Measurements from ENCODE around the gene COBL. TPM values are rescaled to one million over a fixed set of nuclear protein-coding genes. Genes with fewer than 3 reads are reported as not detected.

The COBL gene
- total RNA-seq, 2 donors from 2014 or later = 36.5 to 46.6 TPM

DNA sequence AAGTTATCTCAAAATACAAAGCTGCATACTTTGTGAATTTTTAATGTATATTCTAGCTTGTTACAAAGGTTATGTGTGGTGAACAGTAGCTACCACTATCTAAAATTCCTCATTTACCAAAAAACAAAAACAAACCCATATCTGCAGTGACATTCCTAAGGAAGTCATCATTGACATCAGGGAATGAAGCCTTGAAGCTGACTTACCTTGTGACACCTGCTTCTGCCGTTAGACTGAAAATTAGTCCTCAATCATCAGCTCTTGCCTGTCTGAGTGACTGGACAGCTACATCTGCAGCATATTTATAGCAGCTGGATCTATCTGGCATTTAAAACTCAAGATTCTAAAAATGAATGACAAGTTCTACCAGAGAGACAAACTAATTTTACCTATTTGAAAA lies 43.2 kb downstream of the COBL start:
- TF ChIP-seq POLR2AphosphoS5 (IDR thresholded peaks at IDR 0.05) = no peak
- TF ChIP-seq, protein P1, sequence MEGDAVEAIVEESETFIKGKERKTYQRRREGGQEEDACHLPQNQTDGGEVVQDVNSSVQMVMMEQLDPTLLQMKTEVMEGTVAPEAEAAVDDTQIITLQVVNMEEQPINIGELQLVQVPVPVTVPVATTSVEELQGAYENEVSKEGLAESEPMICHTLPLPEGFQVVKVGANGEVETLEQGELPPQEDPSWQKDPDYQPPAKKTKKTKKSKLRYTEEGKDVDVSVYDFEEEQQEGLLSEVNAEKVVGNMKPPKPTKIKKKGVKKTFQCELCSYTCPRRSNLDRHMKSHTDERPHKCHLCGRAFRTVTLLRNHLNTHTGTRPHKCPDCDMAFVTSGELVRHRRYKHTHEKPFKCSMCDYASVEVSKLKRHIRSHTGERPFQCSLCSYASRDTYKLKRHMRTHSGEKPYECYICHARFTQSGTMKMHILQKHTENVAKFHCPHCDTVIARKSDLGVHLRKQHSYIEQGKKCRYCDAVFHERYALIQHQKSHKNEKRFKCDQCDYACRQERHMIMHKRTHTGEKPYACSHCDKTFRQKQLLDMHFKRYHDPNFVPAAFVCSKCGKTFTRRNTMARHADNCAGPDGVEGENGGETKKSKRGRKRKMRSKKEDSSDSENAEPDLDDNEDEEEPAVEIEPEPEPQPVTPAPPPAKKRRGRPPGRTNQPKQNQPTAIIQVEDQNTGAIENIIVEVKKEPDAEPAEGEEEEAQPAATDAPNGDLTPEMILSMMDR (IDR thresholded peaks at IDR 0.05) = no peak
- TF ChIP-seq POLR2A (IDR thresholded peaks at IDR 0.05) = no peak
- no peak overlapping the region for H3K4me3 ChIP-seq
- H3K9me3 ChIP-seq = no peaks in the 10 kb centered on the region
- intact Hi-C loops (cut with DNase I) = no loop called here
- DNase-seq (ENCODE audit: low spot score) = no peak
- H3K36me3 ChIP-seq = no peaks in the 10 kb centered on the region
- 83% methylated on average over 1 of the region's 1 CpG for WGBS
- H3K27me3 ChIP-seq (replicated peaks; ENCODE audit: insufficient read depth) = no peaks in the 10 kb centered on the region
- H3K4me1 ChIP-seq (replicated peaks) = no peaks in the 10 kb centered on the region
- no peak overlapping the region for H3K27ac ChIP-seq

DNA sequence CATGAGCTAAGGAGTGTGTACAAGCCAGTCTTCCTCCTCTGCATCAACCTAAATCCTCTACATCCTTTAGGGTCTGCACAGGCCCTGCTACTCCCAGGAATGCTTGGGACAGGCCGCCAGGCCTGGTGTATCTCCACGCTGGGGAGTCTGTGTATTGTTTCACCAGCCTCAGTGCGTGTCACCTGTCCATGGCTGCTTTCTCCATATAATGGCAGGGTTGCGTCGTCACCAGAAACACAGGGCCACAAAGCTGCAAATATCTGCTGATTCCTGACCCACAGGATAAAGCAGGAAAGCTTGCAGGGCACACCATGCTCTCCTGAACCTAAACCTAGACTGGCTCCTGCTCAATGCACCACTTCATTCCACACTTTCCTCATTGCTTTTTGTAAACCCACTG lies 45.6 kb downstream of the COBL start:
- 95% methylated on average over 5 of the region's 5 CpGs for WGBS
- H3K9me3 ChIP-seq = no peaks in the 10 kb centered on the region
- no peaks in the 10 kb centered on the region for H3K4me1 ChIP-seq (replicated peaks)
- H3K4me3 ChIP-seq = no peak overlapping the region
- H3K36me3 ChIP-seq = no peaks in the 10 kb centered on the region
- intact Hi-C loops (cut with DNase I) = no loop called here
- TF ChIP-seq POLR2AphosphoS5 (IDR thresholded peaks at IDR 0.05) (no peak), POLR2A (IDR thresholded peaks at IDR 0.05) (no peak)
- TF ChIP-seq, protein P1 (IDR thresholded peaks at IDR 0.05) = no peak
- no peaks in the 10 kb centered on the region for H3K27me3 ChIP-seq (replicated peaks; ENCODE audit: insufficient read depth)
- DNase-seq (ENCODE audit: low spot score) = no peak
- no peak overlapping the region for H3K27ac ChIP-seq

DNA sequence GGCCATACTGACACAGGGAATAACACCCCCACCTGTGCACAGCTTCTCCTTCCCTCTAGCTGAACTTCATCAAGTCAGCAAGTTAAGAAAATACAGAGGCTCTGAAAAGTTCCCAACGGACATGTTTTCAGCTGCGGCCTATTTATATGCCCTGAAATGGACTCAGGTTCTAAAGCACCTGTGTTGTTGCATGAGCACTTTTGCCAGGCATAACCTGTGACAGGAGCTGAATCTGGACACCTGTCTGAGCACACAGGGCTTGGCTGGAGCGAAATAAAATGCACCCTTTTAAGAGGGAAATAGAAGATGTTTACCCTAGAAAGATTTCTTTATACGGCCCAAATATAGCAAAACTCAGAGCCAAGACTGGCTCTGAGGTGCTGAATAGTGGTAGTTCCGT lies 46.7 kb downstream of the COBL start:
- 50% methylated on average over 5 of the region's 5 CpGs for WGBS
- no peaks in the 10 kb centered on the region for H3K9me3 ChIP-seq
- H3K27ac ChIP-seq = peak overlapping the region; percentile 29 to 53
- intact Hi-C loops (cut with DNase I) = no loop called here
- H3K36me3 ChIP-seq = no peaks in the 10 kb centered on the region
- TF ChIP-seq, protein P1 (IDR thresholded peaks at IDR 0.05) = no peak
- no peak for TF ChIP-seq POLR2A (IDR thresholded peaks at IDR 0.05)
- H3K4me3 ChIP-seq = no peak overlapping the region
- H3K27me3 ChIP-seq (replicated peaks; ENCODE audit: insufficient read depth) = no peaks in the 10 kb centered on the region
- no peaks in the 10 kb centered on the region for H3K4me1 ChIP-seq (replicated peaks)
- no peak for DNase-seq (ENCODE audit: low spot score)

DNA sequence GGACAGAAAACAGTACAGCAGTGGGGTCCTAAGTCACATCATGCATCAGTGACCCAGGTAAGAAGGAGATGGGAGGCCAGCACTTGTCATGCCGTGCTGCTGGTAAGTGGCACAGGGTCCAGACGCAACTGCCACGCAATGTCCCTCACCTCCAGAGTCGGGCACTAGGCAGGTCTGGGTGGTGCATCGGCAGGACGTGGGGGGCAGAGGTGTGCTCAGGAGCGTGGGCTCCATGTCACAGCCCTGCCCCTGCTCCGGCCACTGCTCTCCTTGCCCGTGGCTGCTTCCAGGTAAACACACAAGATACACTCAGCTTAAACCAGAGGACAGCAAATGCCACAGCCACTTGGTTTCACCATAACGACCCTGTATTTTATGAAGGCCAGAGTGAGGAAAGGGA lies 47.3 kb downstream of the COBL start:
- DNase-seq (ENCODE audit: low spot score) = no peak
- WGBS = 79% methylated on average over 10 of the region's 10 CpGs
- TF ChIP-seq, protein P1 (IDR thresholded peaks at IDR 0.05) = no peak
- TF ChIP-seq POLR2A (IDR thresholded peaks at IDR 0.05) = no peak
- TF ChIP-seq POLR2AphosphoS5 (IDR thresholded peaks at IDR 0.05) = no peak

DNA sequence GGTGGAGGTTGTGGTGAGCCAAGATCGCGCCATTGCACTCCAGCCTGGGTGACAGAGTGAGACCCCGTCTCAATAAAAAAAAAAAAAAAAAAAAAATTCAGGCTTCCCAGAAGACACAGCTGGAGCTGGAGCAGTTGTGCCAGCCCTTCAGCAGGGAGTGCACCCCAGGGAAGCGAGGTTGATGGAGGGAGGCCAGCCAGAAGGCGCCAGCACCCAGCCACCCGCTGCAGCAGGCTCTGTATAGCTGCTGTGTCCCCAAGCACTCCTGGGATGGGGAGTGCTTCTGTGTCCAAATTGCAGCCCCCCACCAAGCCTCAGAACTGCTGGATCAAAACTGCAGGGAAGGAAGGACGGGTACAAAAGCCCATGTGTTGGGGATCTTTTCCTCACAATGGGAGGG lies 47.8 kb downstream of the COBL start:
- Histone ChIP-seq H3K9me3 (no peaks in the 10 kb centered on the region), H3K4me3 (no peak overlapping the region), H3K4me1 (replicated peaks) (no peaks in the 10 kb centered on the region), H3K27ac (peak overlapping the region; percentile 29 to 53), H3K27me3 (replicated peaks; ENCODE audit: insufficient read depth) (no peaks in the 10 kb centered on the region), H3K36me3 (no peaks in the 10 kb centered on the region)
- DNase-seq (ENCODE audit: low spot score) = no peak
- WGBS = 94% methylated on average over 7 of the region's 7 CpGs
- intact Hi-C loops (cut with DNase I) = no loop called here
- TF ChIP-seq POLR2AphosphoS5 (IDR thresholded peaks at IDR 0.05) = no peak
- TF ChIP-seq, protein P1 (IDR thresholded peaks at IDR 0.05) = no peak
- no peak for TF ChIP-seq POLR2A (IDR thresholded peaks at IDR 0.05)

More for the DNA sequence above, 47.3 kb downstream of the COBL start:
- H3K4me1 ChIP-seq (replicated peaks) = no peaks in the 10 kb centered on the region
- intact Hi-C loops (cut with DNase I) = no loop called here
- H3K9me3 ChIP-seq = no peaks in the 10 kb centered on the region
- no peak overlapping the region for H3K4me3 ChIP-seq
- H3K27ac ChIP-seq = peak overlapping the region; percentile 29 to 53
- H3K36me3 ChIP-seq = no peaks in the 10 kb centered on the region
- no peaks in the 10 kb centered on the region for H3K27me3 ChIP-seq (replicated peaks; ENCODE audit: insufficient read depth)

All from prostate gland (tissue), 2 donors.